Neutrophil (primary cell): Measurements from ENCODE around the gene POLDIP3.

Experiments used
- H3K27ac ChIP-seq: fragments of 200-600 bp; sonication (generic); 2 replicates; pipeline ENCODE4 v1.5.1; 2016; ENCODE audit warnings: mild to moderate bottlenecking, moderate library complexity
- H3K27me3 ChIP-seq: fragments of 200-600 bp; sonication (generic); 2 replicates; pipeline ENCODE4 v1.6.0; 2016; ENCODE audit warnings: mild to moderate bottlenecking
- H3K36me3 ChIP-seq: fragments of 200-600 bp; sonication (generic); 2 replicates; pipeline ENCODE4 v1.5.1; 2017
- H3K4me1 ChIP-seq, 2 experiments: fragments of 200-600 bp in 1 of 2; sonication (generic) in 1 of 2; 1 replicate in 1 of 2; 2 replicates in 1 of 2; pipeline versions ENCODE4 v1.5.1 to v1.6.1; 2013 to 2016; ENCODE audit warnings: low read depth in 1 of 2, low read length in 1 of 2, mild to moderate bottlenecking in 1 of 2, moderate library complexity in 1 of 2; ENCODE audit not compliant: control insufficient read depth in 1 of 2, insufficient read depth in 1 of 2
- H3K4me3 ChIP-seq, 2 experiments: fragments of 200-600 bp in 1 of 2; sonication (generic) in 1 of 2; 1 replicate in 1 of 2; 2 replicates in 1 of 2; pipeline ENCODE4 v1.5.1; 2013 to 2016; ENCODE audit warnings: low read depth in 1 of 2, low read length in 1 of 2, mild to moderate bottlenecking in 1 of 2, moderate library complexity in 1 of 2
- H3K9me3 ChIP-seq: fragments of 200-600 bp; sonication (generic); 2 replicates; pipeline ENCODE4 v1.5.1; 2016
- CTCF ChIP-seq: fragments of 200-600 bp; sonication (generic); IDR thresholded peaks from 2 replicates; pipeline ENCODE4 v1.5.1; 2016; ENCODE audit warnings: antibody characterized with exemption

Gene POLDIP3

GRCh38 chr22:42614312-42615091, at the start of gene POLDIP3:
Gene POLDIP3, minus strand, starts transcription at chr22:42614883. Its CDS starts 26 bp downstream, at chr22:42614857.
- H3K27me3 ChIP-seq, result no peaks in the 10 kb centered on the region
- H3K4me1 ChIP-seq, result peaks cover 46 to 52% of the 10 kb centered on the region in 2 experiments

DNA sequence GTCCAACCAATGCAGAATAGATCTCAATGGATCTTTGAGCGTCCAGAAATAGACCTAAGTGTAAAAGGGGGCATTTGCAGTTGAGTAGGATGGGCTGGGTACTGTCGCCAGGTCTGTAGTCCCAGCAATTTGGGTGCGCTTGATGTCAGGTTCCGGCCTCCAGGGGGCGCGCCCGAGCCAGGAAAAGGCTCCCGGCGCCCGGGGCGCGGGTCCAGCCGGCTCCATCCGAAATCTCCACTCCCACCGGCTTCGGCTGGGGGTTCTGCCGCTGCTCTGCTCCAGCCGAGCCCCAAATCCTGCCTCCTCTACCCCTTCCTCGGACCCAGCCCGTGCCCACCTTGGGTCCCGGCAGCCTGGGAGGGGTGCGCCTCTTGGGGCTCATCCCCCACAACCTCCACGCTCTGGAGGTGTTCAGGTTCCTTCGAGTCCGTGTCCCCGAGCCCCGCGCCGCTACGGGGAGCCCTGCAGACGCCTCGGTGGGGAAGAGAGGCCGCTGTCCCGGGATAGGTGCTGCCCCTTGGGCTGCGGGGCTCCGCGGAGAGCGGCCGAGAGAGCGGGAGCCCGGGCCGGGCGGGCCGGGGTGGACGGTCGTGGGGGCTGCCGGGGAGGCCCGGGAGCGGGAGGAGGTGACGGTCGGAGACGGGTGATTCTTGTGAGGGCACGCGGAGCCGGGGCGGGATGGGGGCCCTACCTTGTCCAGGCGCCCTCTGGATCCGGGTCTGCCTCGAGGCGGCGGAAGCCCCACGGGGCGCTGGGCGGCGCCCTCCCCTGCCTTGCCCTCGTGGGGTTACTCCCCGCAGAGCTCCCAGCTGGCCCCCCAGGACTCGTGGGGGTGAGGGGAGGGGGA, 47.5 kb upstream of the POLDIP3 start:
- peak; percentile 73 for TF ChIP-seq CTCF
- Histone ChIP-seq H3K27me3 (peaks cover 41% of the 10 kb centered on the region), H3K36me3 (no peaks in the 10 kb centered on the region), H3K9me3 (no peaks in the 10 kb centered on the region), H3K4me1 (peaks cover 11 to 12% of the 10 kb centered on the region in 2 experiments), H3K27ac (no peak overlapping the region), H3K4me3 (peak overlapping the region; percentile 36 to 49)

More at GRCh38 chr22:42614312-42615091, at the start of gene POLDIP3:
- H3K9me3 ChIP-seq, result no peaks in the 10 kb centered on the region
- H3K36me3 ChIP-seq, result peaks cover 21% of the 10 kb centered on the region
- peak within 1 kb of the TSS; percentile 78 to 80 for H3K4me3 ChIP-seq
- H3K27ac ChIP-seq, result peak within 1 kb of the TSS; percentile 99
- peak; percentile 67 for TF ChIP-seq CTCF

GRCh38 chr22:42656578-42656977, 41.9 kb upstream of the POLDIP3 start:
- Histone ChIP-seq H3K4me3 (no peak overlapping the region), H3K9me3 (no peaks in the 10 kb centered on the region), H3K27me3 (no peaks in the 10 kb centered on the region), H3K36me3 (no peaks in the 10 kb centered on the region), H3K4me1 (peaks cover 3 to 6% of the 10 kb centered on the region in 2 experiments), H3K27ac (no peak overlapping the region)
- TF ChIP-seq CTCF, result no peak

DNA sequence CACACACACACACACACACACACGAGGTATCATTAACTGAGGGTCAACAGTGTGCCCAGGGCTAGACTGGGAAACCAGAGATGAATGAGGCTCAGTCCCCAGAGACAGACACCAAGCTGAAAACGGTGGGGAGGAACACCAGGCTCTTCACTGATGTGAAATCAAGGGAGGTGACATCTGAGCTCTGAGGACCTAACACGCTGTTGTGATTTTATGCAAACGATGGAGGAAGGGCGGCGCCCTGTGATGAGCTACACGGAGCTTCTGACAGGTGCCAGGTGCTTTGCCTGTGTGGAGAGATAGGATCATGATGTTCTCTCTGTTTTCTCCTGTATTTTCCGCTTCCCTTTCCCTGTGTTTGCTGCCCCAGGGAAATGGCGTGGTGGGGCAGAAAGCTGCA, 41.0 kb upstream of the POLDIP3 start:
- Histone ChIP-seq H3K9me3 (no peaks in the 10 kb centered on the region), H3K27ac (no peak overlapping the region), H3K4me1 (peaks cover 3 to 6% of the 10 kb centered on the region in 2 experiments), H3K4me3 (no peak overlapping the region), H3K36me3 (no peaks in the 10 kb centered on the region), H3K27me3 (no peaks in the 10 kb centered on the region)
- no peak for TF ChIP-seq CTCF

DNA sequence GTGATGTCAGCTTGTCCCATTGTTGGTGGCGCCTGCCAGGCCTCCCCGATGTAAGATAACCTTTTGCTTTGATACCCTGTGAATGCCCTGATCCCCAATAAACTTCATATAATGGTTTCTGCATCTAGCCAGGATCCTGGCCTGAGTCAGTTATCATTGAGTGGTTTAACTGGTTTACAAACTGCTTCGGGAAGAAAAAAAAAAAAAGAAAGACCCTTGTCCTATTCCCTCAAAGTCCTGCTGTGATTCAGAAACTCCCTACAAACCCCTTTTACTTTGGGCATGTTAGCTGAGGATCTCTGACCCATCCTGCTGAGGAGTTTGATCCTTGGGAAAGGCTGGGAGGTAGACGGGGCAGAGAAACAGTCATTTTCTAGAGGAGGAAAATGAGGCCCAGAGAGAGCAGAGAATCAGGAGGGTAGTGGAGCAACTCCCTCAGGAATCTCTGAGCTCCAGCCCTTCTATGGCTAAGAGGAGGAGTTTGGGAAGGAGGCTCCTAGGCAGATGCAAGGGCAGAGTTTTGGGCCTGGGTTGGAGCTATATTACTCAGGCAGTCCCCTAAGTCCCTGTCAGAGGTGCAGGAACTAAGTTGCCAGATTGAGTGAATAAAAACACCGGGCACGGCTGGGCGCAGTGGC, 39.9 kb upstream of the POLDIP3 start:
- no peak for TF ChIP-seq CTCF
- Histone ChIP-seq H3K27me3 (no peaks in the 10 kb centered on the region), H3K27ac (no peak overlapping the region), H3K36me3 (no peaks in the 10 kb centered on the region), H3K9me3 (no peaks in the 10 kb centered on the region), H3K4me3 (no peak overlapping the region), H3K4me1 (peaks cover 6 to 11% of the 10 kb centered on the region in 2 experiments)
